ENCODE measurements around the gene C3orf33. TPM values are rescaled to one million over a fixed set of nuclear protein-coding genes. Genes with fewer than 3 reads are reported as not detected.
"Not testable (repeated sequence)": the region's sequence is repeated elsewhere in the genome, so short reads cannot be mapped to it uniquely, and the experiment has no call there.

The C3orf33 gene
- total RNA-seq, 1 experiment from 2014 or later, result 2.9 TPM

GRCh38 chr3:155815030-155815545 lies 9.0 kb upstream of the C3orf33 start:
- Histone ChIP-seq H2AFZ (ENCODE audit: low read length) (no peak overlapping the region), H3K4ac (ENCODE audit: low read depth, low read length) (no peak overlapping the region), H2BK12ac (ENCODE audit: insufficient read length, low read depth, low read length) (no peak overlapping the region), H4K20me1 (ENCODE audit: control insufficient read depth, insufficient read depth, insufficient read length) (no peaks in the 10 kb centered on the region), H3K56ac (ENCODE audit: insufficient read length, low read depth, low read length) (no peak overlapping the region), H3K18ac (ENCODE audit: insufficient read length, low read depth, low read length) (no peak overlapping the region), H3K27me3 (ENCODE audit: insufficient read depth, low read length) (no peaks in the 10 kb centered on the region), H2BK20ac (ENCODE audit: low read depth, low read length, poor library complexity, severe bottlenecking) (no peak overlapping the region), H2BK15ac (ENCODE audit: low read depth, low read length) (no peak overlapping the region), H2BK5ac (ENCODE audit: insufficient read length, low read length) (no peak overlapping the region), H3K79me2 (ENCODE audit: insufficient read depth, low read length) (no peaks in the 10 kb centered on the region), H3K79me1 (ENCODE audit: insufficient read depth, low read depth, low read length, poor library complexity, severe bottlenecking) (no peaks in the 10 kb centered on the region), H3K9me3 (ENCODE audit: control insufficient read depth, low read depth, low read length) (no peaks in the 10 kb centered on the region), H3T11ph (ENCODE audit: low read length) (no peak overlapping the region), H3K4me2 (ENCODE audit: insufficient read depth, insufficient read length, low read length) (no peak overlapping the region), H3K23me2 (ENCODE audit: insufficient read length, low read depth, low read length, poor library complexity, severe bottlenecking) (no peaks in the 10 kb centered on the region), H3K23ac (ENCODE audit: insufficient read length, low read depth, low read length) (no peak overlapping the region), H4K91ac (ENCODE audit: insufficient read length, low read depth, low read length) (no peak overlapping the region), H2BK120ac (ENCODE audit: low read depth, low read length, poor library complexity, severe bottlenecking) (no peak overlapping the region), H2AK5ac (ENCODE audit: insufficient read length, low read length) (no peak overlapping the region), H4K5ac (ENCODE audit: insufficient read length, low read depth, low read length) (no peak overlapping the region), H3K14ac (ENCODE audit: insufficient read depth, low read length) (no peak overlapping the region), H3K27ac (ENCODE audit: insufficient read length, low read depth, low read length) (no peak overlapping the region), H3K9ac (ENCODE audit: extremely low read depth, insufficient read length, low read length) (no peak overlapping the region), H4K8ac (replicated peaks; ENCODE audit: insufficient read length, low read depth, low read length) (no peak overlapping the region), H3K4me1 (ENCODE audit: insufficient read depth, low read length) (no peaks in the 10 kb centered on the region)
- DNase-seq, result no peak
- TF ChIP-seq CTCF (conservative IDR thresholded peaks at IDR 0.05), result no peak
- H3K36me3 Mint-ChIP-seq (ENCODE audit: insufficient read depth in 1 of 3, low read depth in 3 of 3), result no peaks in the 10 kb centered on the region
- H3K27ac Mint-ChIP-seq, result no peak overlapping the region
- peaks cover 3% of the 10 kb centered on the region in 2 experiments; a peak in 2 of 5 replicates for H3K9me3 Mint-ChIP-seq
- H3K27me3 Mint-ChIP-seq (ENCODE audit: low read depth), result no peaks in the 10 kb centered on the region
- H3K4me3 Mint-ChIP-seq, result no peak overlapping the region
- no peaks in the 10 kb centered on the region for H3K4me1 Mint-ChIP-seq

- H3K27ac ChIP-seq (ENCODE audit: insufficient read length, low read depth, low read length); H4K5ac ChIP-seq (ENCODE audit: insufficient read length, low read depth, low read length); H2AK5ac ChIP-seq (ENCODE audit: insufficient read length, low read length); H3K9me3 ChIP-seq (ENCODE audit: control insufficient read depth, low read depth, low read length); DNase-seq; H2BK20ac ChIP-seq (ENCODE audit: low read depth, low read length, poor library complexity, severe bottlenecking); H3K27me3 ChIP-seq (ENCODE audit: insufficient read depth, low read length); H3K79me2 ChIP-seq (ENCODE audit: insufficient read depth, low read length); H3K4me1 Mint-ChIP-seq; H4K91ac ChIP-seq (ENCODE audit: insufficient read length, low read depth, low read length); H3T11ph ChIP-seq (ENCODE audit: low read length); H3K4ac ChIP-seq (ENCODE audit: low read depth, low read length); H3K4me3 Mint-ChIP-seq; H2BK120ac ChIP-seq (ENCODE audit: low read depth, low read length, poor library complexity, severe bottlenecking); H3K79me1 ChIP-seq (ENCODE audit: insufficient read depth, low read depth, low read length, poor library complexity, severe bottlenecking); H4K20me1 ChIP-seq (ENCODE audit: control insufficient read depth, insufficient read depth, insufficient read length); H2BK12ac ChIP-seq (ENCODE audit: insufficient read length, low read depth, low read length); H3K23me2 ChIP-seq (ENCODE audit: insufficient read length, low read depth, low read length, poor library complexity, severe bottlenecking); H2BK15ac ChIP-seq (ENCODE audit: low read depth, low read length); H2AFZ ChIP-seq (ENCODE audit: low read length); H3K36me3 Mint-ChIP-seq (ENCODE audit: insufficient read depth in 1 of 3, low read depth in 3 of 3); H3K27ac Mint-ChIP-seq; H3K18ac ChIP-seq (ENCODE audit: insufficient read length, low read depth, low read length); H3K4me2 ChIP-seq (ENCODE audit: insufficient read depth, insufficient read length, low read length); H4K8ac ChIP-seq (replicated peaks; ENCODE audit: insufficient read length, low read depth, low read length); H3K14ac ChIP-seq (ENCODE audit: insufficient read depth, low read length); H3K23ac ChIP-seq (ENCODE audit: insufficient read length, low read depth, low read length); H3K4me1 ChIP-seq (ENCODE audit: insufficient read depth, low read length); H2BK5ac ChIP-seq (ENCODE audit: insufficient read length, low read length); H3K27me3 Mint-ChIP-seq (ENCODE audit: low read depth); H3K9me3 Mint-ChIP-seq; H3K56ac ChIP-seq (ENCODE audit: insufficient read length, low read depth, low read length); H3K9ac ChIP-seq (ENCODE audit: extremely low read depth, insufficient read length, low read length): not testable (repeated sequence)
These were observed 7.1 kb upstream of the C3orf33 start for GRCh38 chr3:155813224-155813623.
